GM18511 (cell line): Measurements from ENCODE around the gene TRAF3.

Experiments
- ATAC-seq: cut with Tn5 transposase; IDR thresholded peaks from one replicate; pipeline ENCODE4 v1.9.1; 2021; ENCODE audit warnings: mild to moderate bottlenecking, moderate library complexity; ENCODE audit not compliant: unreplicated experiment

TRAF3 gene

DNA sequence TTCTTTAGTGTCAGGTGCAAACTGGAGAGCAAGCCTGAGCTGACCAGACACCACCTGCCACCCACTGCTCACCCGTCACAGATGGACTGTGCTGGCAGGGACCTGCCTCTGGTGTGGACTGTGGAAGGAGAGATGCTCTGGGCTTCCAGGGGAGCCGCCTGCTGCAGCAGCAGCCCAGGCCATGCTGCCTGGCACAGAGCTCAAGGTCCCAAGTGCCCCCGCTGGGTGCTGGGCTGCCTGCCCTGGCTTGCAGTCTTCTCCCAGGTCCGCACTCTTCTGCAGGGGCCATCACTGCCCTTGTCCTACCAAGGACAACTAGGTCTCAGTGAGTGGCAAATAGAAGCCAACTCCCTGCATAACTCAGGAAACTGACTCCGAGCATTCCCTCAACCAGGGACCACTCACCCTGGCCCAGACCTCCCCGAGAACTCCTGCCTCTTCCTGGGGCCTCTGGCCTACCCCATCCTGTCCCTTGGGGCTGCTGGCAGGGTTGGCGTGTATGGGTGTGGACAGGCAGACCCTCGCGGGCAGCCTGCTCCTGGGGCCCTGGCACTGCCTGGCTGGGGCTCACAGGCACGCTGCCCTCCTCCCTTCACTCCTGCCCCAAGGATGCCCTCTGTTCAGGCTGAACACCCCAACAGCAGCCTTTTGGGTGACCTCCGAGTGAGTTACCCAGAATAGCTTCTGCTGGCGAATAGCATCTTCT lies 154.5 kb downstream of the TRAF3 start:
- ATAC-seq, result no peak

DNA sequence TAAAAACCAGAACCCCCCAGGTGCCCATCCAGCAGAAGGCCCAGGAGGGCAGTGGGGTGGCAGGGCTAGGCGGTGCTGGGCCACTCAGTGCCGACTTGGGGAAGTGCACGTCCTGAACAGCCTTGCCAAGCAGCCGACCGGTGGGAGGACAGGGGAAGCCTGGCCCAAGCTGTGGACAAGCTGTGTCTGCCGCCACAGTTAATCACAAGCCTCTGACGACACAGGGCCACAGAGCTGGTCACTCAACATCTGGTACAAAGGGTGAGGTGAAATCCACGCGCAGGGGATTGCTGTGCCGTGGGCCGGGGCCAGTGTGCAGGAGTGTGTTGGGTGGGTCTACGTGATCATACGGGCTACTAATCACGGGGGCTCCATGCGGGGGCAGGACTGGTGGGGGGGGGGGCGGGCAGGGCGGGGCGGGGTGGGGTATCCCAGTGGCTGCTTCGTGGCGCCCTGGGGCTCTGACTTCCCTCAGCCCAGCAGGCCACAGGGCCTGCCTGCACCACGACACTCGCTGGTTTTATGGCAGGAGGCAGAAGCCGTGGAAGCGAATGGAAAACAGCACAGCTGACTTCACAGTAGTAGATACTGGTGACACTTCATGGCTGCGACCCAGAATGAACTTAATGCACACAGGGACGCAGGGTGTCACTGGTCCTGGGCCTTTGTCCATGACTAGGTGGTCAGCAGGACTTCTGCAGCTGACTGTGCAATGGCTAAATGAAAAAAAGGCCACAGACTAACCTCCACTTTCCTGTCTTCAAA lies 155.4 kb downstream of the TRAF3 start:
- ATAC-seq, result no peak

DNA sequence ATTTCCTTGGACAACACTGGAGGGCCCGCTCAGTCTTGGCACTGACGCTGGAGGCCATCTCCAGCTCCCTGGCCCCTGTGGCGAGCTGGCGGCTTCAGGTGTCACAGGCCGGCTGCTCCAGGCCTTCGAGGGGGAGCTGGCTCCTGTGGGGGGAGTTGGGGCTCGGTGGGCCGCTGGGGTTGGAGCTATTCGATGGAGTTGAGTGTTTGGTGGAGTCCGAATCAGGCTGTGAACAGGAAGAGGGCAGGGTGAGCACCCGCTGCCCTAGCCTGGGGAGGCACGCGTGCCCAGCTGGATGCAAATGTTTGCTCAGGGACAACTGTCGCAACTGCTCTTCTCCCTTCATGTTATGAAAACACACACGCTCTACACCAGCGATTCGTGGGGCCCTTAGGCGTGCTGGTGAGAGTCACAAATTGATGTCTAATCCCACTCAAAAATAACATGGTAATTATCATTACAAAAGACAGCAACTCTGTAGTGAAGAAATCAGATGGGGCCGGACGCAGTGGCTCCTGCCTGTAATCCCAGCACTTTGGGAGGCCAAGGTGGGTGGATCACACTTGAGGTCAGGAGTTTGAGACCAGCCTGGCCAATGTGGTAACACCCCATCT lies 156.5 kb downstream of the TRAF3 start:
- no peak for ATAC-seq

DNA sequence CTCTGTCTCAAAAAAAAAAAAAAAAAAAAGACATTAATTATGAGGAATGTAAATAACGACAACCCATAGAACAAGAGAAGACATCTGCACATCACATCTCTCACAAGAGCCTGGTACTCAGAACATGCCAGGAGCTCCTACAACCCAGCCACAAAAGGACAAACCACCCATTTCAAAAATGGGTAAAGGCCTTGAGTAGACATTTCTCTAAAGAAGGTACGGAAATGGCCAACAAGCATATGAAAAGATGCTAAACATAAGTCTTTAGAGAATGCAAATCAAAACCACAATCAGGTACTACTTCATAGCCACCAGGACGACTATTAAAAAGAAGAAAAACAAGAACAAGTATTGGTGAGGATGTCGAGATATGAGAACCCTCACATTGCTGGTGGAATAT lies 158.5 kb downstream of the TRAF3 start:
- no peak for ATAC-seq

DNA sequence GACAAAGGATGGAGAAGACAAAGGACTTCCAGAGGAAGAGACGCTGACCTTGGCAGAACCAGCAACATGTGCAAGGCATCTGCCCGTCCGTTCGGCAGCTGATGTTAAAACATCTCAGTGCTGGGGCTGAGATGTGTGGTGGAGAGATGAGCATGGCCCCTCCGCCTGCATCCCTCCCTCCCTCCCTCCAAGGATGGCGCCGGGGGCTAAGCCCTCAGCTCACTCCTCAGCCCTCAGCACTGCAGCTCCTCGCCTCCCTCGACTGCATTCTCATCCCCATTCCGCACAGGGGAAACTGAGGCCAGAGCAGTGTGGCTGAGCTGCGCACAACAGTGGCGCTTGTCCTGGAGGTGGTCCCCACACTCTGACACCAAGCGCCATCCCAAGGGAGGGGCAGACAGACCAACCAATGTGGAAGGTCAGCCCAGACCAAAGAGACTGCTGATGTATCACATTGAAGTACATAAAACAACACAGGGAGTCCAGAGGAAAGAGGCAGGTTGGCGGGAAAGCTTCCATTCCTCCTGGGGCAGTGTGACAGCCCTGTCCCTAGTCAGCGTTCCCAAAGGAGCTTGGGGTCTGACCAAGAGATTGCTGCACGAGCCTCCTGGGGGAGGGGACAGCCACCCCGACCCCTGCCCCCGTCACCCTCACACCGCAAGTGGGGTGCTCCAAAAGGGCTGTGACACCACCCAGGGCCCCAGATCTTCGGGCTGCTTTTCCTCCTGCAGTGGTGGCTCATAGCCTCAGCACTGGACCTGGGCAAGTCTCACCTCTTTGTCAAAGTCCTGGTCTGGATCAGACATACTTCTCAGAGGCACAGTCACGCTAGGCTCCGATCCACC lies 160.3 kb downstream of the TRAF3 start:
- ATAC-seq, result no peak

DNA sequence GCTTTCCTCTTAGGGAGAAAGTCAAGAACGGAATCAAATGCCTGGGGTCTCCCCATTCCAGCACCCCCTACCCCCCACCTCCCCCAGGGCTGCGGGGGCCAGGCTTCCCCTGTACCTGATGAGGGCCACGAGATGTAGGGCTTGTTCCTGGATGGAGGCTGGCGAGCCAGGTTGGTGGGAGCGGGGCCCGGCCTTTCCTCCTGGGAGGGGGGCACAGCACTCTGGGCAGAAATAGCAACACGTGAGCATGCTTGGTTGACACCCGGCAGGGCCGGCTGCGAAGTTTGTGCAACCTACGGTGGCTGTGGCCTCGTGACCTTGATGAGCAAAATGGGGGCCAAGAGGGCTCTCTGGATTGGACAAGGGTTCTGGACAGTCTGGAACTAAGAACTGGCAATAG lies 160.9 kb downstream of the TRAF3 start:
- no peak for ATAC-seq

DNA sequence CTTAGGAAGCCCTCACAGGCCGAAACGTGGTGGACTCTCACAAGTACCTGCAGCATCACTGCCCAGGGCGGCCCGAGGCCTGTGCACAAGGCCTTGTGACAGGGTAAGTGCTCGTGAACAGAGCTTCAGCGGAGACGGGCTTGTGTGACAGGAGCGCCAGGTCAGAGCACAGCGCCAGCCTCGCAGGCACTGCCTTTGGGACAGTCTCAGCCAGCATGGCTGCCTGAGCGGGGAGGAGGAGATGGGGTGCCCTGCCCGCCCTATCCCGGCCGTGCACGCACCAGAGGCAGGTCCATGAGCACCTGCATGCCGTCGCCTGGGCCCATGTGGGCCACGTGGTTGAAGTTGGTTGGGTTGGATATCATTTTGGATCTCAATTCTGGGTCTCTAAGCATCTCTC lies 162.1 kb downstream of the TRAF3 start:
- no peak for ATAC-seq

DNA sequence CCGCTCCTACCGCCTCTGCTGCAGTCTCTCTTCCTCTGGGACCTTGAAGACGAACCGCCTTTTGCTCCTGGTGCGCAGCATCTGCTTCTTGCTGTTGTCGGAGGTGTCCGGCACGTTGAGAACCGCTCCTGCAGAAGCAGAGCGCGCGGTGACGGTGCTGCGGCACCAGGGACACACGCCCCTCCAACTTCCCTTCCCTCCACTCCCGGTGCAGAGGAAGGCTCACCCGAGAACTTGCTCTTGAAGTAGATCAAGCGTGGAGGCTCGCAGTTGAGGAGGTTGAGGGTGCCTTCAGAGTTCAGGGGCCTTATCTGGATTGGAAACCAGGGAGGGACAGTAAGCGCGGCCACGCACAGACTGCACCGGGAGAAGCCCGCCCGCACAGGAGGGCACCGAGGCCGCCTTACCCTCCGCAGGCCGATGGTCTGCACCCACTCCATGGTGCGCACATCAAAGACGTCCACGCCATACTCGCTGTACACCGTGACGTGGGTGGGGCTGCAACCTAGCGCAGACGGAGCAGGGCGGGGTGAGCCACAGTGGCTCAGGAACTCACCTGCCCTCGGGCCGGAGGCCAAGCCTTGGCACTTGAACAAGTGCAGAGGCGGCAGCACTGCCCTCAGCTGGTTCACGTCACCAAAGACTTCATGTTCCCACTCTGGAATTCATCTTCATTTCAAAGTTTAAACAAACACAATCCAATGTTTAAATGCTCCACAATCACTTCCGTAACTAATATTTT lies 162.7 kb downstream of the TRAF3 start:
- ATAC-seq, result no peak

DNA sequence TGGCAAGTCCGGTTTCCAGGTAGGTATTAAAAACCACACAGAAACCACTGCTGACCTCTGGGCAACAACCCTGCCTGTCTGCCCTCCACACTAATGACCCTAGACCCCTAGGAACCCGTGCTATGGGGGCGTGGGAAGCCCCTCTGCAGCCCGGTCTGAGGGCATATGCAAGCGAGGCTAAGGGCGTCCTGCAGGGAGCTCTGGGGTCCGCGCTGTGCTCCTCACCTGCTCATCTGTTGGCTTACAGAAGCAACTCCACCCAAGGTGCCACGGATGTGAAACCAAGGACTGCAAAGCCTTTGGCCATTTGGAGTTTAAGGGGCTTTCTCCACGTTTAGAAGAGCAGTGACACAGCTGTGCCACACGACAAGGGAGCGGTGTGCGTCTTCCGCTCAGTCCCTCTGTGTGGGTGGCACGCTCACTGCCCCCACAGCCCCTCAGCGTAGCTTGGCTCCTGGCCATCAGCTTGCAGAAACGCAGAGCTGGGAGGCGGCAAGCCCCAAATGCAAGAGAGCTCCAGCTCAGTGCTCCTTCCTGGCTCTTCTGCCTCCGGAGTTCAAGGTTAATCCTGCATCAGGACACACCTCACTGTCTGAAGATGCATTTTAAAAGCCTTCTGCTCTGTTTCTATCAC lies 163.6 kb downstream of the TRAF3 start:
- ATAC-seq, result no peak

DNA sequence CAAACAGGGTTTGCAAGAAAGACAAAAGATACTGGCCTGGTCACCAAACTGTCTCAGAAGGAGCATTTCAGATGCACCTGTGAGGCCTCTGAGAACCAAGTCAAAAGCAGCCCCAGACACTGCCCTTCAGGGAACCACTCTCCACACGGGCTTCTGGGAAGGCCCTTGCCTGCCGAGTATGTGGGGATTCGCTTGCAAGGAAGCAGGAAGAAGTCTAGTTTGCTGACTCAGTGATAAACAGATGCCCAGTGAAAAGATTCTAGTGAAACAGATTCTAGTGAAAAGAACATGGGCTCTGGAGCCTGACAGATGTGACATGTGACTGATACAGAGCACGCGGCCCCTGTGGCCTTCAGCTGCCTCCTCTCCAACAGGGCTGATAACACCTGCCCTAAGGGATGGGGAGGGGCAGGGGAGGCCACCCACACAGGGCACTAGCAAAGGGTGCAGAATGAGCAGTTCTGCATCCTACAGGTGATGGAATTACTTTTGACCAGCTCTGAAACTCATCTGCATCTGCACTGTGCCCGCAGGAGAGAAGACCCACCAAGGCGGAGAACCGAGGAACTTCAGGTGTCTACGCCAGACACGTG lies 164.3 kb downstream of the TRAF3 start:
- ATAC-seq, result no peak

DNA sequence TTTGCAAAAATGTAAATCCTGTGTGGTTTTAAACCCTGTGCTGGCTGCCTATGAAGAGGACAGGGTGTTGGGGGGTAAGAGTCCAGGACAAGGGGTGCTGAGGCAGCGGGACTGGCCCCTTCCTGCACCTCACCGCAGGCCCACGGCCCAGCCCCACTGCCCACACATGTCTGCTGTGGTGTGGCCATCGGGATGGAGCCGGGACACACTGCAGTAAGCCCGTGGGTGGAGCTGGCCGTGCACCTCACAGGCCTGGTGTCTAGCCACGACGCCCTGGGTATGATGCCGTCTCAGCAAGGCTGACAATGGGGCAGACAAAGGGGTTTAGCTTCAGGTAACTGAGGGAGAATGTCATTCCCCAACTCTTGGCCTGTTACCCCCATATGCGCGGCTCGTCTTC lies 164.8 kb downstream of the TRAF3 start:
- ATAC-seq, result no peak

DNA sequence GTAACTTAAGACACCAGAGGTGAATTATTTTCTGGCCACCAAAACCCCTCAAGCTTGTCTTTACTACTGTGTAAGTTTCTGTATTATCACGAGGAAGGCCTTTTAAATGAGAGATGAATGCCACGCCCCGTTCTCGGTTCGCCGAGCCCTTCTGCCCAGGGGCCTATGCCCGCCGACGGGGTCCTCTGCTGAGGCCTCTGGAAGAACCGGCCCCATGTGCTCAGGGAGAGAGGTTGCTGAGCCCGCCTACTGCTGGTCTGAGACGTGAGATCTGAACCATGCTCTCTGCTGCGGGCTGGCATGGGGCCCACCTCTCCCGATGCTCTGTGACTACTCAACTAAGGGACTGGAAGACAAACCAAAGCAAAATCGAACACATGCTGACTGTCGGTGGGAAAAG lies 166.2 kb downstream of the TRAF3 start:
- no peak for ATAC-seq

DNA sequence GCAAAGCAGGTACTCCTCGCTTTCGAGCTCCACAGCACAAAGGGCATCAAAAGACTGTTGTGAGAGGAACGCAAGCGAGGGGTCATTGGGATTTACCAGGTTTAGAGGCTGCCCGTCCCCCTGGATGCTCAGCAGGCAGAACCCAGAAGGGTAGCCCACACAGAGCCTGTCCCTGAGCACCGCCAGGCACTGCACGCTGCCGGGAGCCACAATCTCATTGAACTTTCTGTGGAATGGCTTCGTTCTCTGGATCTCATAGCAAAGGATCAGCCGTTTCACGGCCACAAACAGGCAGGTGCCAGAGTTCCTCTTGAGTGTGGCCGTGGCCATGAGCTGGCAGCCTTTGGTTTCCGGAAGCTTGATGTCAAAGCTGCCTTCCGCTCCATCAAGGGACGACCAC lies 166.7 kb downstream of the TRAF3 start:
- ATAC-seq, result no peak

DNA sequence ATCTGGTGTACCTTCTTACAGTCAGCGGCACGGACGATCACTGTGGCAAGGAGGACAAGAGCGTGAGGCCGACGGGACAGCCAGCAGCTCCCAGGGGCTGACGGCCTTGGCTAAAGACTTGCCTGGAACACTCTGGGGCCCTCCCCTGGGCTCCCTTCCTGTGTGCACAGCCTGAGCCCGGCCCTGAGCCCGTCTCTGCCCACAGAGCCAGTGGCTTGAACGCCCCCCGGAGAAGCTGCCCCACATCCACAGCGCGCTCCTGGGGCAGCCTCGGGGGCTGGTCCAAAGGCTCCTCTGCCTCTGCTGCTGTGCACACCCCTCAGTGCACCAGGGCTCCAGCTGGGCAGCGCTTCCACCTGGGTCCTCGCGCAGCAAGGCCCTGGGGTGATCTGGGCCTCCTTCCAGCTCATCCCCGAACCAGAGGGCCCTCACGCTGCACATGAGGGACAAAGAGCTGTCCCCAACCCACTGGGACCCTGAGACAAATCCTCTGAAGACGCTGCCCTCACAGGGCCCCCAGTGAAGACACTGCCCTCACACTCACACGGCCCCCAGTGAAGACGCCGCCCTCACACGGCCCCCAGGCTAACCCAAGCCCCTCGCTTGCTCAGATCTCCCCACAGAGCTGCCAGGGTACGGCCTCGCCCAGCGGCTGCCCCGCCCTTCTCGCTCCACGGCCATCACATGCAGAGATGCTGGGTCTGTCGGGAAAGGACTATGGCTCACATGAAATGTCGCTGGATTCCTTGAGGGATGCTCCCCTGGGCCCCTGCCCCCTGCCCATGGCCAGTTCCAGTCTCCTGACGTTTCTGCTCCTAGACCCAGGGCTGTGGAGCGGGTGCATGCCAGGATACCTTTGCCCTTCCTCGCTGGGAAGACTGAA lies 167.4 kb downstream of the TRAF3 start:
- no peak for ATAC-seq

DNA sequence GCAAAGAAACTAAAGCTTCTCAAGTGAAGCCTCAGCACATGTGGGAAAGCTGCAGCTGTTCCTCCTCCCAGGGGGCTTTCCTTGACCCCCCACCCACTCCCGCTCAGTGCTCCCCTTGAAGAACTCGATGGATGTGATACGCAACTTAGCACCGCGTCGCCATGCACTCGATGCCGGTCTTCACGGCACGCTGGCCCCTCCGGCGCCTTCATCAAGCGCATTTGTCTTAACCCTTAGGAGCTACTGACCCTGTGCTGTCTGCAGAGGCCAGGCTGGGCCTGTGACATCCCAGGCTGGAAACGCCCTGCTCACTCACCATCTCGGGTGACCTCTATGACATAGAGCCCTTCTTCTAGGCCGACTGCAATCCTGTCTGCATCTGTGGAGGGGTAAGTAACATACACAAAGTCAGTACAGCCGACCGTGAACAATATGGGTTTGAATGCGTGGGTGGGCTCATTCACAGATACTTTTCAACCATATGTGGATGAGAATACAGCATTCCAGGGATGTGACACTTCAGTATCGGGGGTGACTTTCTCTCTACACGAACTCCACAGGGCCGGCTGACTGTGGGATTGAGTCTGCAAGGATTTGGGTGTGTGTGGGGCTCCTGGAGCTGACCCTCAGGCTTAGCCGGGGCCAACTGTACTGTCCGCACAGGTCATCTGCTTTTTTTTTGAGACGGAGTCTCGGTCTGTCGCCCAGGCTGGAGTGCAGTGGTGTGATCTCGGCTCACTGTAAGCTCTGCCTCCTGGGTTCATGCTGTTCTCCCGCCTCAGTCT lies 168.3 kb downstream of the TRAF3 start:
- no peak for ATAC-seq

DNA sequence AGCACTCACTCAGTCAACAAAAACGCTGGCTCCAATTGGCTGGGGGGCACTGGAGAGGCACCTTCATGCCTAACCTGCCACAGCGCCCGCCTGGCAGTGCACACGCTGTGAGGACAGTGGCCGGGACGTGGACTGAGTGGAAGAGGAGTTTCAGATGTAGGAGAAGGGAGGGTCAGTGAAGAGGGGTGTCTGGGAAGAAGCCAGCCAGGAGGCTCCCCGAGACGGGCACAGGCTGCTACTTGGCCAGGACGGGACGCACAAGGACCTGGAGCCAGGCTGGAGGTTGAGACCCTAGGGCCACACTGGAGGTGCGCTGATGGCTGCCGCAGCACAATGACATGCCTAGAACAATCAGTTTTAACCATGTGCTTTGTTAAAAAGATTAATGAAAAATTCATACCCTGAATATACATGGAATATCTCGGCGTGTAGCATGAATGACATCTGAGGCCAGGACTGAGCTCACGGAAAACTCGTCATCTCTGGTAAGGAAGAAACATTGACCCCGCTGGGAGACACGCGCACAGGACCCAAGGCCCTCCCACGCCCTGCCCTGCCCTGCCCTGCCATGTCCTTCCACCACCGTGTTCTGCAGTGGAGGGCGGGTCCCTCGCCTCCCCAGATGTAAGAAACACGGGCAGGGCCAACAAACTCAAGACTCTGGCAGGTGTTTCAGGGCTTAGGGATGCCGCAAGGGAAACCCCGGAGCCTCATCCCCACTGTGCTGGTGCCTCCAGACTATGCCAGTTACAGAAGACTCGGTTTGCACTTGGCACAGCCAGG lies 170.3 kb downstream of the TRAF3 start:
- ATAC-seq, result no peak

DNA sequence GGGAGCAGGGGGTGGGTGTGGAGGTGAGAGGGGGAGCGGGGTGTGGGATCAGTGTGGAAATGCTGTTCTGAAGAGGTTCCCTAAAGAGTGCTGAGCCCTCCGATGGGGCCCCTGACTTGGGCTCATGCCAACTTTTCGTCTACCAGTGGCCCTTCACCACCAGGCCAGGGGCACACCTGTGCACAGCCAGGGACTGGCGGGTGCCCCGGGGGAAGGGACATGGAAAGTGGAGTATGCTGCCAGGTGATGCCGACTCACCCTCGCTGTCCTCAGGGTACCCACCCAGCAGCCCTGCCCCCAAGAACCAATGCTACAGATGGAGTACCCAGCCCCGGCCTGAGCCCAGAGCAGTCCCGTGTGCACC lies 171.4 kb downstream of the TRAF3 start:
- ATAC-seq, result no peak
